Mammary epithelial cell (primary cell): ENCODE results near the gene ARHGEF18.

ENCODE experiments used
- CTCF ChIP-seq, 2 donors: IDR thresholded peaks in 1 of 2; conservative IDR thresholded peaks in 1 of 2; 2 replicates each; pipeline ENCODE4 v1.5.1; 2011 to 2012; ENCODE audit warnings: inconsistent platforms in 2 of 2, low read length in 2 of 2, mild to moderate bottlenecking in 2 of 2, control low read depth in 1 of 2, low read depth in 1 of 2; ENCODE audit not compliant: insufficient read depth in 1 of 2; ENCODE audit errors: extremely low read depth in 1 of 2
- EZH2 ChIP-seq: IDR thresholded peaks from 2 replicates; pipeline ENCODE4 v1.6.1; 2012; ENCODE audit warnings: low read length, inconsistent platforms, borderline replicate concordance

DNA sequence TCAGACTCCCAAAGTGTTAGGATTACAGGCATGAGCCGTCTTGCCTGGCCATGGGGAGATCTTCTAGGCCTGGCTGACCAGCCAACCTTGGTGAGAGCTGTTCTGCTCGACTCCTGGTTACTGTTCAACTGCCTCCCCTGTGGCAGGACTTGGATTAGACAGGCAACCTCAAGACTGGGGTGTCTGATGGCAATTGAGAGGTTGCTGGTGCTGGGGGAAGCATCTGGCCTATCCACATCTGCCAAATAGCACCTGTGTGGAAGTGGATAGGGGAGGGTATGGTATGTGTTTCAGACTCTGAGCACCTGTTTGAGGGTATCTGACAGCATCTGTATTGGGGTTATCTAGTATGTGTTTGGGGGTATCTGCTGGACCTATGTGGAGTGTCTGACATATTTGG, 44.7 kb downstream of the ARHGEF18 start:
- TF ChIP-seq EZH2 (no peak), CTCF (conservative IDR thresholded peaks at IDR 0.05 in 1 of 2, IDR thresholded peaks at IDR 0.05 in 1 of 2; ENCODE audit: extremely low read depth in 1 of 2, insufficient read depth in 1 of 2, low read depth in 1 of 2, low read length in 2 of 2) (no peak)
